IMR-90 (cell line): ENCODE data around the gene BICD2. TPM values are rescaled to one million over a fixed set of nuclear protein-coding genes. Genes with fewer than 3 reads are reported as not detected.

Experiments
- ATAC-seq: fragments of 200-7000 bp; cut with Tn5 transposase; 2 replicates; pipeline ENCODE4 v1.9.1; 2020; ENCODE audit warnings: low read depth, mild to moderate bottlenecking, moderate library complexity
- BruUV-seq: library from RNA; stranded (reverse); fragments of 400-500 nt; replicated peaks from 2 replicates; lab custom pipeline; 2021; lab: Mats Ljungman, UMichigan
- CTCF ChIA-PET: fragments of 300-600 bp; formaldehyde crosslinking; extraction: SDS; loops from one replicate; lab custom pipeline; 2021; ENCODE audit warnings: antibody characterized with exemption; lab: Yijun Ruan, JAX
- POLR2A ChIA-PET: fragments of 300-600 bp; sonication (Branson Sonifier 250); formaldehyde crosslinking; loops from one replicate; lab custom pipeline; 2022; ENCODE audit warnings: antibody characterized with exemption; ENCODE audit not compliant: unreplicated experiment; lab: Charles Lee
- DNase-seq: peaks from one replicate; pipeline ENCODE4 v3.0.0; 2013
- H2AFZ ChIP-seq: replicated peaks from 2 replicates; pipeline ENCODE3; 2013; ENCODE audit warnings: low read length, mild to moderate bottlenecking; ENCODE audit not compliant: poor library complexity
- H2AK5ac ChIP-seq: 2 replicates; pipeline ENCODE4 v1.6.1; 2013; ENCODE audit warnings: low read depth, low read length, inconsistent platforms
- H2AK9ac ChIP-seq: replicated peaks from 2 replicates; pipeline ENCODE3; 2013; ENCODE audit warnings: mild to moderate bottlenecking, low read depth, low read length, moderate library complexity; ENCODE audit not compliant: poor library complexity
- H2BK120ac ChIP-seq: 2 replicates; pipeline ENCODE4 v1.6.1; 2013; ENCODE audit warnings: low read depth, low read length, inconsistent platforms
- H2BK15ac ChIP-seq: 3 replicates; pipeline ENCODE4 v1.6.1; 2013; ENCODE audit warnings: low read depth, low read length, inconsistent platforms
- H2BK20ac ChIP-seq: 2 replicates; pipeline ENCODE4 v1.6.1; 2013; ENCODE audit warnings: low read depth, mild to moderate bottlenecking, inconsistent platforms, low read length, moderate library complexity
- H2BK5ac ChIP-seq: 2 replicates; pipeline ENCODE4 v1.6.1; 2013; ENCODE audit warnings: mild to moderate bottlenecking, low read depth, low read length, inconsistent platforms; ENCODE audit not compliant: poor library complexity, severe bottlenecking
- H3K14ac ChIP-seq: replicated peaks from 2 replicates; pipeline ENCODE4 v1.6.1; 2013; ENCODE audit warnings: low read depth, low read length, inconsistent platforms
- H3K18ac ChIP-seq: 2 replicates; pipeline ENCODE4 v1.6.1; 2013; ENCODE audit warnings: low read depth, low read length, control low read depth
- H3K23ac ChIP-seq: 2 replicates; pipeline ENCODE4 v1.6.1; 2013; ENCODE audit warnings: low read depth, low read length, inconsistent platforms
- H3K27ac ChIP-seq: 2 replicates; pipeline ENCODE4 v1.5.1; 2013; ENCODE audit warnings: mild to moderate bottlenecking, control low read depth, low read length; ENCODE audit not compliant: insufficient read depth
- H3K27me3 ChIP-seq: 2 replicates; pipeline ENCODE4 v1.6.1; 2013; ENCODE audit warnings: low read length; ENCODE audit not compliant: control insufficient read depth, insufficient read depth
- H3K36me3 ChIP-seq: 2 replicates; pipeline ENCODE4 v1.6.1; 2013; ENCODE audit warnings: low read length, mixed read lengths; ENCODE audit not compliant: control insufficient read depth, insufficient read depth
- H3K4ac ChIP-seq: 2 replicates; pipeline ENCODE4 v1.6.1; 2013; ENCODE audit warnings: low read depth, low read length, inconsistent platforms
- H3K4me1 ChIP-seq: 2 replicates; pipeline ENCODE4 v1.6.1; 2013; ENCODE audit warnings: low read length, mixed read lengths; ENCODE audit not compliant: control insufficient read depth, insufficient read depth
- H3K4me2 ChIP-seq: 2 replicates; pipeline ENCODE4 v1.6.1; 2013; ENCODE audit warnings: low read depth, mild to moderate bottlenecking, control low read depth, low read length, moderate library complexity
- H3K4me3 ChIP-seq: 2 replicates; pipeline ENCODE4 v1.5.1; 2013; ENCODE audit warnings: low read depth, mild to moderate bottlenecking, control low read depth, low read length, moderate library complexity; ENCODE audit not compliant: insufficient read depth
- H3K56ac ChIP-seq: 2 replicates; pipeline ENCODE4 v1.6.1; 2013; ENCODE audit warnings: low read length, inconsistent platforms; ENCODE audit not compliant: insufficient read depth; ENCODE audit errors: extremely low read depth
- H3K79me1 ChIP-seq, 2 experiments: 2 replicates each; pipeline ENCODE4 v1.6.1; 2013; ENCODE audit warnings: low read length in 2 of 2, inconsistent platforms in 1 of 2, low read depth in 1 of 2
- H3K9ac ChIP-seq: 2 replicates; pipeline ENCODE4 v1.6.1; 2013; ENCODE audit warnings: low read depth, low read length, control low read depth
- H3K9me1 ChIP-seq: 2 replicates; pipeline ENCODE4 v1.6.1; 2013; ENCODE audit warnings: low read length, inconsistent platforms; ENCODE audit not compliant: insufficient read depth
- H3K9me3 ChIP-seq: 2 replicates; pipeline ENCODE4 v1.6.1; 2013; ENCODE audit warnings: low read length; ENCODE audit not compliant: control insufficient read depth, insufficient read depth
- H4K20me1 ChIP-seq: 2 replicates; pipeline ENCODE4 v1.6.1; 2013; ENCODE audit warnings: low read length, inconsistent platforms; ENCODE audit not compliant: insufficient read depth
- H4K5ac ChIP-seq: 2 replicates; pipeline ENCODE4 v1.6.1; 2013; ENCODE audit warnings: mild to moderate bottlenecking, low read depth, low read length, control low read depth
- H4K8ac ChIP-seq, 2 experiments: 2 replicates each; pipeline ENCODE4 v1.6.1; 2013; ENCODE audit warnings: low read depth in 2 of 2, low read length in 2 of 2, control low read depth in 1 of 2, inconsistent platforms in 1 of 2
- H4K91ac ChIP-seq: 2 replicates; pipeline ENCODE4 v1.6.1; 2013; ENCODE audit warnings: low read depth, low read length, inconsistent platforms; ENCODE audit not compliant: insufficient read depth
- BHLHE40 ChIP-seq: fragments of 150-350 bp; IDR thresholded peaks from 2 replicates; pipeline ENCODE4 v1.6.1; 2016; ENCODE audit warnings: mild to moderate bottlenecking, low read depth, low read length
- CEBPB ChIP-seq: IDR thresholded peaks from 2 replicates; pipeline ENCODE4 v1.6.1; 2012; ENCODE audit warnings: low read depth, low read length, improper control_type of control experiment
- CHD1 ChIP-seq: IDR thresholded peaks from 2 replicates; pipeline ENCODE4 v1.6.1; 2012; ENCODE audit warnings: low read depth, low read length, improper control_type of control experiment
- CTCF ChIP-seq: conservative IDR thresholded peaks from 2 replicates; pipeline ENCODE4 v1.5.1; 2012; ENCODE audit warnings: mild to moderate bottlenecking, low read depth, low read length, improper control_type of control experiment
- ELK1 ChIP-seq: fragments of 150-350 bp; IDR thresholded peaks from 2 replicates; pipeline ENCODE4 v1.6.1; 2016; ENCODE audit warnings: low read depth, mild to moderate bottlenecking, low read length, moderate library complexity, borderline replicate concordance
- FOS ChIP-seq: fragments of 150-350 bp; IDR thresholded peaks from 2 replicates; pipeline ENCODE4 v1.6.1; 2016; ENCODE audit warnings: low read depth, low read length
- MXI1 ChIP-seq: IDR thresholded peaks from 2 replicates; pipeline ENCODE4 v1.6.1; 2012; ENCODE audit warnings: low read depth, mild to moderate bottlenecking, low read length, moderate library complexity, borderline replicate concordance
- NFE2L2 ChIP-seq: fragments of 150-350 bp; IDR thresholded peaks from 2 replicates; pipeline ENCODE4 v1.6.1; 2016; ENCODE audit warnings: low read depth, mild to moderate bottlenecking, low read length
- POLR2A ChIP-seq: IDR thresholded peaks from 2 replicates; pipeline ENCODE4 v1.6.1; 2012; ENCODE audit warnings: mild to moderate bottlenecking, low read depth, low read length
- USF2 ChIP-seq: fragments of 150-350 bp; IDR thresholded peaks from 2 replicates; pipeline ENCODE4 v1.6.1; 2017; ENCODE audit warnings: mild to moderate bottlenecking, antibody characterized with exemption, low read length, low read depth
- WGBS, 2 experiments: methylation state at CpG; one replicate each; pipeline versions ENCODE4 v1.1.5 to v1.1.7; 2013; ENCODE audit warnings: missing lambda C conversion rate in 2 of 2; ENCODE audit not compliant: insufficient read length in 1 of 2; ENCODE audit errors: extremely low coverage in 2 of 2; 5-methylcytosine and 5-hydroxymethylcytosine counted together
- dilution Hi-C: fragments of 300-500 bp; cut with HindIII; formaldehyde crosslinking; loops from one replicate; pipeline ENCODE4 v1.14.3; 2018; ENCODE audit warnings: low sequenced_read_pairs; ENCODE audit not compliant: unreplicated experiment
- in situ Hi-C: fragments of 300-500 bp; cut with MboI; formaldehyde crosslinking; loops from 3 replicates; pipeline ENCODE4 v1.14.3; 2019; ENCODE audit warnings: low sequenced_read_pairs, inconsistent platforms, mixed read lengths
- intact Hi-C: fragments of 100-400 bp; cut with micrococcal nuclease; formaldehyde crosslinking; loops from 2 replicates; pipeline ENCODE4 v1.10.0; 2022
- polyA plus RNA-seq, 3 experiments: library from polyadenylated mRNA; depleted of rRNA; stranded (reverse); fragments of >200 nt; gene quantifications; 2 replicates each; pipeline ENCODE4 v1.2.3, GENCODE V29; 2012; ENCODE audit warnings: low replicate concordance in 1 of 3
- total RNA-seq: library from RNA; depleted of rRNA; stranded (reverse); fragments of >200 nt; gene quantifications from 2 replicates; pipeline ENCODE4 v1.2.3, GENCODE V29; 2012

The BICD2 gene
- total and polyA plus RNA-seq, 2 of the 4 experiments (the other 2 are of a cell fraction): 21.5 to 35.7 TPM

GRCh38 chr9:92724528-92725265 lies 39.9 kb downstream of the BICD2 start:
- no TSS peak for BruUV-seq
- ATAC-seq (no peak), DNase-seq (no peak)
- H3K36me3 ChIP-seq: peaks cover 50% of the 10 kb centered on the region
- peaks cover 52% of the 10 kb centered on the region for H4K20me1 ChIP-seq
- no peak overlapping the region for H2BK15ac ChIP-seq
- H4K91ac ChIP-seq: no peak overlapping the region
- H3K27me3 ChIP-seq: no peaks in the 10 kb centered on the region
- no peak overlapping the region for H2AK5ac ChIP-seq
- no peak overlapping the region for H4K5ac ChIP-seq
- H3K18ac ChIP-seq: no peak overlapping the region
- no peak overlapping the region for H3K4ac ChIP-seq
- CTCF ChIA-PET: no interaction called here
- POLR2A ChIA-PET: no interaction called here
- no peak overlapping the region for H3K14ac ChIP-seq
- H2AFZ ChIP-seq: no peak overlapping the region
- no peak overlapping the region for H3K56ac ChIP-seq
- intact Hi-C loops: loop anchor here (5.0 kb wide), 1 partner anchor 38 kb away; the partner anchor contains the start of gene BICD2
- dilution Hi-C loops: no loop called here
- in situ Hi-C loops: no loop called here
- H3K4me2 ChIP-seq: no peak overlapping the region
- peaks cover 27% of the 10 kb centered on the region for H3K9me1 ChIP-seq
- H3K9me3 ChIP-seq: no peaks in the 10 kb centered on the region
- no peak overlapping the region for H3K9ac ChIP-seq
- no peak overlapping the region for H3K23ac ChIP-seq
- TF ChIP-seq CTCF: no peak
- no peak for TF ChIP-seq ELK1
- TF ChIP-seq CHD1: no peak
- TF ChIP-seq USF2: no peak
- TF ChIP-seq POLR2A: no peak
- no peak for TF ChIP-seq FOS
- no peak for TF ChIP-seq NFE2L2
- TF ChIP-seq MXI1: no peak
- no peak for TF ChIP-seq BHLHE40
- TF ChIP-seq CEBPB: no peak
- H4K8ac ChIP-seq: no peak overlapping the region
- H2BK5ac ChIP-seq: no peak overlapping the region
- no peak overlapping the region for H2AK9ac ChIP-seq
- H2BK120ac ChIP-seq: no peak overlapping the region
- H3K27ac ChIP-seq: no peak overlapping the region
- H3K4me1 ChIP-seq: peaks cover 3% of the 10 kb centered on the region; the same call in 1 of the 2 replicates
- H3K4me3 ChIP-seq: no peak overlapping the region
- no peak overlapping the region for H2BK20ac ChIP-seq
- H3K79me1 ChIP-seq: peaks cover 38 to 81% of the 10 kb centered on the region in 2 experiments
- no CpG with 5 or more reads among the region's 10 CpGs for WGBS, 2 experiments
